H4 (cell line): ENCODE data around the gene VSNL1. TPM values are rescaled to one million over a fixed set of nuclear protein-coding genes. Genes with fewer than 3 reads are reported as not detected.

Experiments used
- DNase-seq: peaks from one replicate; pipeline ENCODE4 v3.0.0-alpha.2; 2015; ENCODE audit warnings: low spot score
- total RNA-seq: library from RNA; depleted of rRNA; stranded (reverse); fragments of >200 nt; shearing (Covaris generic); gene quantifications from 2 replicates; pipeline ENCODE4 v1.2.3, GENCODE V29; 2014

VSNL1 gene
- total RNA-seq, 1 experiment from 2014 or later = 2.1 TPM

- no peak for DNase-seq
Observed at GRCh38 chr2:17611036-17611435, 70.5 kb downstream of the VSNL1 start.

GRCh38 chr2:17614174-17614930 is 73.9 kb downstream of the VSNL1 start:
- DNase-seq = no peak

- DNase-seq = no peak
Observed at GRCh38 chr2:17615147-17615546, 74.7 kb downstream of the VSNL1 start.

- DNase-seq = peak; percentile 25
Observed at GRCh38 chr2:17615728-17616351, 75.3 kb downstream of the VSNL1 start.

GRCh38 chr2:17616405-17616804 is 75.9 kb downstream of the VSNL1 start:
- no peak for DNase-seq

- DNase-seq = no peak
Observed at GRCh38 chr2:17617516-17617915, 77.0 kb downstream of the VSNL1 start.

GRCh38 chr2:17617955-17618354 is 77.5 kb downstream of the VSNL1 start:
- no peak for DNase-seq

- DNase-seq = peak; percentile 59
Observed at GRCh38 chr2:17620280-17620679, 79.8 kb downstream of the VSNL1 start.

- no peak for DNase-seq
Observed at GRCh38 chr2:17620841-17621240, 80.3 kb downstream of the VSNL1 start.

- no peak for DNase-seq
Observed at GRCh38 chr2:17621781-17622180, 81.3 kb downstream of the VSNL1 start.

GRCh38 chr2:17625446-17625845 is 85.0 kb downstream of the VSNL1 start:
- no peak for DNase-seq

GRCh38 chr2:17626986-17627385 is 86.5 kb downstream of the VSNL1 start:
- no peak for DNase-seq

- DNase-seq = no peak
Observed at GRCh38 chr2:17627434-17627833, 86.9 kb downstream of the VSNL1 start.

- peak; percentile 67 for DNase-seq
Observed at GRCh38 chr2:17628349-17629261, 88.1 kb downstream of the VSNL1 start.

GRCh38 chr2:17630089-17630488 is 89.6 kb downstream of the VSNL1 start:
- DNase-seq = no peak

- no peak for DNase-seq
Observed at GRCh38 chr2:17634997-17635396, 94.5 kb downstream of the VSNL1 start.

GRCh38 chr2:17636257-17636656 is 95.8 kb downstream of the VSNL1 start:
- no peak for DNase-seq

- no peak for DNase-seq
Observed at GRCh38 chr2:17637131-17637906, 96.8 kb downstream of the VSNL1 start.

GRCh38 chr2:17638196-17638743 is 97.8 kb downstream of the VSNL1 start:
- no peak for DNase-seq

- DNase-seq = no peak
Observed at GRCh38 chr2:17640406-17640805, 99.9 kb downstream of the VSNL1 start.

GRCh38 chr2:17643031-17643615 is 102.6 kb downstream of the VSNL1 start:
- peak; percentile 85 for DNase-seq
